H1 (cell line): Measurements from ENCODE around the gene TMSB10. TPM values are rescaled to one million over a fixed set of nuclear protein-coding genes. Genes with fewer than 3 reads are reported as not detected.

Source experiments
- CTCF ChIA-PET: fragments of 300-600 bp; sonication (Branson Sonifier 250); formaldehyde crosslinking; loops from one replicate; lab custom pipeline; 2021; ENCODE audit not compliant: partially characterized antibody; lab: Charles Lee
- POLR2A ChIA-PET: fragments of 300-600 bp; sonication (Branson Sonifier 250); formaldehyde crosslinking; loops from one replicate; lab custom pipeline; 2021; ENCODE audit warnings: inconsistent platforms; ENCODE audit not compliant: partially characterized antibody; lab: Charles Lee
- DNase-seq, 2 experiments: peaks; one replicate each; pipeline versions ENCODE4 v3.0.0 to v3.0.0-alpha.2; 2010 to 2022; ENCODE audit warnings: low spot score in 2 of 2, low read depth in 1 of 2, mixed read lengths in 1 of 2
- FAIRE-seq: peaks from 2 replicates; lab custom pipeline; 2011; peaks lifted over from hg19 to GRCh38; lab: Jason Lieb, UNC
- H2AFZ ChIP-seq: 2 replicates; pipeline ENCODE4 v1.8.1; 2012; ENCODE audit warnings: low read length, inconsistent platforms
- H2AK5ac ChIP-seq: 2 replicates; pipeline ENCODE4 v1.6.1; 2013; ENCODE audit warnings: low read depth, low read length
- H2BK120ac ChIP-seq: replicated peaks from 2 replicates; pipeline ENCODE3; 2013; ENCODE audit warnings: low read depth, low read length, inconsistent platforms
- H2BK12ac ChIP-seq: 2 replicates; pipeline ENCODE4 v1.6.1; 2013; ENCODE audit warnings: low read depth, low read length
- H2BK15ac ChIP-seq: 2 replicates; pipeline ENCODE4 v1.6.1; 2013; ENCODE audit warnings: low read length
- H2BK20ac ChIP-seq: 2 replicates; pipeline ENCODE4 v1.6.1; 2013; ENCODE audit warnings: low read length
- H2BK5ac ChIP-seq: 2 replicates; pipeline ENCODE4 v1.6.1; 2013; ENCODE audit warnings: low read depth, low read length
- H3K14ac ChIP-seq: 2 replicates; pipeline ENCODE4 v1.6.1; 2013; ENCODE audit warnings: inconsistent platforms; ENCODE audit not compliant: insufficient read length
- H3K18ac ChIP-seq: 2 replicates; pipeline ENCODE4 v1.6.1; 2013; ENCODE audit warnings: low read length; ENCODE audit errors: extremely low read depth
- H3K23ac ChIP-seq: 2 replicates; pipeline ENCODE4 v1.6.1; 2013; ENCODE audit warnings: inconsistent platforms; ENCODE audit not compliant: insufficient read length
- H3K23me2 ChIP-seq: 2 replicates; pipeline ENCODE4 v1.6.1; 2013; ENCODE audit warnings: low read depth, low read length
- H3K27ac ChIP-seq: 2 replicates; pipeline ENCODE4 v1.6.1; 2011; ENCODE audit warnings: low read depth, low read length, inconsistent platforms
- H3K27me3 ChIP-seq, 4 experiments: replicated peaks in 1 of 4; 1 replicate in 1 of 4; 2 replicates in 3 of 4; pipeline versions ENCODE4 v1.6.1 to v1.8.1; 2011 to 2013; ENCODE audit warnings: low read length in 3 of 4, mild to moderate bottlenecking in 3 of 4, inconsistent platforms in 2 of 4, mixed read lengths in 2 of 4, moderate library complexity in 1 of 4; ENCODE audit not compliant: control insufficient read depth in 3 of 4, insufficient read depth in 3 of 4; ENCODE audit errors: extremely low read depth in 1 of 4
- H3K36me3 ChIP-seq, 4 experiments: 2 replicates each; pipeline versions ENCODE4 v1.6.1 to v1.8.1; 2011 to 2013; ENCODE audit warnings: mild to moderate bottlenecking in 4 of 4, low read length in 3 of 4, moderate library complexity in 2 of 4, control low read depth in 1 of 4, inconsistent platforms in 1 of 4; ENCODE audit not compliant: insufficient read depth in 4 of 4, control insufficient read depth in 2 of 4
- H3K4ac ChIP-seq: replicated peaks from 2 replicates; pipeline ENCODE3; 2013; ENCODE audit warnings: low read length, low read depth, mixed read lengths, inconsistent platforms; ENCODE audit not compliant: insufficient read length
- H3K4me1 ChIP-seq, 4 experiments: replicated peaks in 1 of 4; 1 replicate in 1 of 4; 2 replicates in 3 of 4; pipeline versions ENCODE4 v1.6.1 to v1.8.1; 2011 to 2013; ENCODE audit warnings: low read length in 3 of 4, inconsistent platforms in 2 of 4, mixed read lengths in 1 of 4; ENCODE audit not compliant: insufficient read depth in 4 of 4, control insufficient read depth in 3 of 4
- H3K4me2 ChIP-seq, 2 experiments: 2 replicates each; pipeline versions ENCODE4 v1.6.1 to v1.8.1; 2011 to 2013; ENCODE audit warnings: low read depth in 2 of 2, low read length in 2 of 2, control low read depth in 1 of 2, inconsistent platforms in 1 of 2, mild to moderate bottlenecking in 1 of 2; ENCODE audit not compliant: insufficient read depth in 1 of 2
- H3K4me3 ChIP-seq, 4 experiments: fragments of 200-600, 300-600 bp in 1 of 4; sonication (generic), shearing (Covaris generic), sonication (Bioruptor Twin) in 1 of 4; 2 replicates each; pipeline versions ENCODE4 v1.5.1 to v1.8.1; 2011 to 2016; ENCODE audit warnings: low read length in 4 of 4, low read depth in 3 of 4, control low read depth in 2 of 4, inconsistent platforms in 2 of 4, mild to moderate bottlenecking in 2 of 4, mixed read lengths in 1 of 4, moderate library complexity in 1 of 4; ENCODE audit not compliant: insufficient read depth in 2 of 4; ENCODE audit errors: extremely low read depth in 1 of 4
- H3K56ac ChIP-seq: replicated peaks from 2 replicates; pipeline ENCODE3; 2013; ENCODE audit warnings: low read depth, mild to moderate bottlenecking, mixed read lengths, low read length, inconsistent platforms; ENCODE audit not compliant: insufficient read length
- H3K79me1 ChIP-seq: 2 replicates; pipeline ENCODE4 v1.6.1; 2013; ENCODE audit warnings: low read depth, low read length, control low read depth
- H3K79me2 ChIP-seq, 2 experiments: 2 replicates each; pipeline versions ENCODE4 v1.6.1 to v1.8.1; 2012 to 2013; ENCODE audit warnings: low read length in 2 of 2, mild to moderate bottlenecking in 2 of 2, inconsistent platforms in 1 of 2; ENCODE audit not compliant: insufficient read depth in 2 of 2, control insufficient read depth in 1 of 2
- H3K9ac ChIP-seq, 4 experiments: replicated peaks in 1 of 4; 1 replicate in 1 of 4; 2 replicates in 3 of 4; pipeline versions ENCODE4 v1.6.1 to v1.8.1; 2011 to 2013; ENCODE audit warnings: low read depth in 3 of 4, low read length in 3 of 4, control low read depth in 2 of 4, mild to moderate bottlenecking in 2 of 4, moderate library complexity in 2 of 4, inconsistent platforms in 1 of 4; ENCODE audit errors: extremely low read depth in 1 of 4
- H3K9me3 ChIP-seq, 2 experiments: 2 replicates each; pipeline versions ENCODE4 v1.6.1 to v1.8.1; 2012 to 2013; ENCODE audit warnings: mild to moderate bottlenecking in 2 of 2, moderate library complexity in 2 of 2, control low read depth in 1 of 2, inconsistent platforms in 1 of 2, low read depth in 1 of 2, low read length in 1 of 2, mixed read lengths in 1 of 2; ENCODE audit not compliant: insufficient read depth in 2 of 2
- H4K20me1 ChIP-seq, 2 experiments: replicated peaks in 1 of 2; 2 replicates each; pipeline versions ENCODE3 to v1.8.1; 2011 to 2013; ENCODE audit warnings: inconsistent platforms in 2 of 2, low read length in 2 of 2, mild to moderate bottlenecking in 1 of 2; ENCODE audit not compliant: insufficient read depth in 2 of 2, control insufficient read depth in 1 of 2
- H4K5ac ChIP-seq: 2 replicates; pipeline ENCODE4 v1.6.1; 2013; ENCODE audit warnings: low read length, low read depth, mixed read lengths, inconsistent platforms; ENCODE audit not compliant: insufficient read length
- H4K8ac ChIP-seq: 2 replicates; pipeline ENCODE4 v1.8.0; 2013; ENCODE audit warnings: mild to moderate bottlenecking, moderate library complexity, low read length, inconsistent platforms; ENCODE audit not compliant: insufficient read depth; ENCODE audit errors: extremely low read depth
- H4K91ac ChIP-seq: replicated peaks from 2 replicates; pipeline ENCODE3; 2013; ENCODE audit warnings: low read length, mixed read lengths, inconsistent platforms; ENCODE audit not compliant: insufficient read length
- CTCF ChIP-seq, 3 experiments: IDR thresholded peaks; 1 replicate in 2 of 3; 2 replicates in 1 of 3; pipeline versions ENCODE4 v1.5.1 to v1.6.1; 2011; ENCODE audit warnings: low read length in 3 of 3, mild to moderate bottlenecking in 3 of 3, inconsistent platforms in 2 of 3, low read depth in 1 of 3, moderate library complexity in 1 of 3; ENCODE audit not compliant: insufficient read depth in 1 of 3; ENCODE audit errors: control extremely low read depth in 1 of 3
- GTF2F1 ChIP-seq: IDR thresholded peaks from 2 replicates; pipeline ENCODE4 v1.6.1; 2012; ENCODE audit warnings: low read depth, low read length, improper control_type of control experiment, borderline replicate concordance
- HDAC2 ChIP-seq, 2 experiments: fragments of 300-600 bp in 1 of 2; sonication (generic) in 1 of 2; IDR thresholded peaks; 2 replicates each; pipeline ENCODE4 v1.6.1; 2011 to 2012; ENCODE audit warnings: low read depth in 2 of 2, low read length in 2 of 2, mild to moderate bottlenecking in 2 of 2, moderate library complexity in 2 of 2, borderline replicate concordance in 1 of 2, inconsistent platforms in 1 of 2
- KDM5A ChIP-seq: fragments of 200-600 bp; IDR thresholded peaks from 2 replicates; pipeline ENCODE4 v1.7.1; 2012; ENCODE audit warnings: mild to moderate bottlenecking, low read length, inconsistent platforms, mixed read lengths
- MAFK ChIP-seq: IDR thresholded peaks from 2 replicates; pipeline ENCODE4 v1.6.1; 2012; ENCODE audit warnings: low read depth, mild to moderate bottlenecking, improper control_type of control experiment, low read length
- POLR2AphosphoS5 ChIP-seq: IDR thresholded peaks from 2 replicates; pipeline ENCODE4 v1.6.1; 2011; ENCODE audit warnings: low read depth, low read length
- POU5F1 ChIP-seq: IDR thresholded peaks from 2 replicates; pipeline ENCODE4 v1.6.1; 2011; ENCODE audit warnings: low read depth, mild to moderate bottlenecking, low read length, moderate library complexity
- RBBP5 ChIP-seq: IDR thresholded peaks from 2 replicates; pipeline ENCODE4 v1.7.1; 2012; ENCODE audit warnings: low read depth, mild to moderate bottlenecking, inconsistent platforms, low read length, moderate library complexity, borderline replicate concordance
- SIX5 ChIP-seq: IDR thresholded peaks from 2 replicates; pipeline ENCODE4 v1.6.1; 2011; ENCODE audit warnings: mild to moderate bottlenecking, low read depth, low read length
- SP1 ChIP-seq: IDR thresholded peaks from 2 replicates; pipeline ENCODE4 v1.6.1; 2011; ENCODE audit warnings: low read depth, low read length
- SP4 ChIP-seq: IDR thresholded peaks from 2 replicates; pipeline ENCODE4 v1.6.1; 2012; ENCODE audit warnings: low read length, inconsistent platforms
- TCF12 ChIP-seq: IDR thresholded peaks from 2 replicates; pipeline ENCODE4 v1.6.1; 2011; ENCODE audit warnings: low read depth, mild to moderate bottlenecking, low read length
- WGBS, 2 experiments: shearing (Covaris generic) in 1 of 2; methylation state at CpG; one replicate each; pipeline versions ENCODE4 v1.1.6 to v1.1.7; 2013 to 2015; ENCODE audit warnings: low lambda C conversion rate in 2 of 2, mixed read lengths in 2 of 2, inconsistent platforms in 1 of 2, low coverage in 1 of 2, missing lambda C conversion rate in 1 of 2; ENCODE audit not compliant: insufficient replicate concordance in 2 of 2, insufficient coverage in 1 of 2, insufficient read length in 1 of 2; ENCODE audit errors: extremely low coverage in 1 of 2, missing lambda C conversion rate in 1 of 2; 5-methylcytosine and 5-hydroxymethylcytosine counted together
- polyA plus RNA-seq, 7 experiments: library from polyadenylated mRNA; depleted of rRNA in 3 of 7; stranded (reverse) in 5 of 7; unstranded in 2 of 7; fragments of >200 nt in 5 of 7; fragments of 200-250 nt in 2 of 7; gene quantifications; 1 replicate in 5 of 7; 2 replicates in 1 of 7; 4 replicates in 1 of 7; pipeline versions ENCODE4 v1.2.1 to v1.2.3, GENCODE V29; 2011 to 2013; ENCODE audit warnings: missing spikeins in 2 of 7, mixed read lengths in 2 of 7
- total RNA-seq: library from RNA; stranded (reverse); fragmentation: NEBNext Ultra II Directional; extraction: Animal tissue kit (Norgen Biotek cat#: 25700); gene quantifications from 2 replicates; pipeline ENCODE4 v1.2.1, GENCODE V29; 2021

Gene TMSB10
- total and polyA plus RNA-seq, 2 of the 8 experiments (the other 6 are each of a cell fraction or from before 2014, with no cell fraction given) = 593 to 1,075 TPM

GRCh38 chr2:84900971-84901370, 4.5 kb upstream of the TMSB10 start:
- Histone ChIP-seq H3K79me2 (peaks cover 0 to 3% of the 10 kb centered on the region in 2 experiments; a peak in 1 of 4 replicates), H4K20me1 (no peaks in the 10 kb centered on the region), H3K79me1 (no peaks in the 10 kb centered on the region), H2BK15ac (no peak overlapping the region), H3K4me2 (no peak overlapping the region), H4K5ac (no peak overlapping the region), H3K23ac (no peak overlapping the region), H3K27me3 (peaks cover 0 to 10% (median 8%) of the 10 kb centered on the region in 4 experiments; a peak in 6 of 7 replicates), H2AK5ac (no peak overlapping the region), H3K36me3 (no peaks in the 10 kb centered on the region), H3K9ac (no peak overlapping the region), H3K23me2 (peaks cover 7% of the 10 kb centered on the region), H3K18ac (no peak overlapping the region), H3K4ac (no peak overlapping the region), H3K14ac (no peak overlapping the region), H2BK20ac (no peak overlapping the region), H3K56ac (no peak overlapping the region), H3K27ac (no peak overlapping the region), H2AFZ (no peak overlapping the region), H4K91ac (no peak overlapping the region), H3K4me1 (peaks cover 0 to 4% (median 1%) of the 10 kb centered on the region in 4 experiments; a peak in 2 of 7 replicates), H2BK5ac (no peak overlapping the region), H3K9me3 (no peaks in the 10 kb centered on the region), H3K4me3 (no peak overlapping the region), H2BK120ac (no peak overlapping the region), H2BK12ac (no peak overlapping the region), H4K8ac (no peak overlapping the region)
- no peak for DNase-seq
- ChIA-PET POLR2A (no interaction called here), CTCF (interaction anchor here (4.9 to 6.1 kb wide), 2 partner anchors 20 to 25 kb away, joined by 17 to 31 read pairs; partner anchors contain the start of gene TRABD2A)
- no peak for FAIRE-seq
- WGBS, 2 experiments = 90% methylated on average over 1 of the region's 1 CpG; no CpG with 5 or more reads in 1 of the 2 experiments
- TF ChIP-seq HDAC2 (IDR thresholded peaks at IDR 0.05; ENCODE audit: borderline replicate concordance in 1 of 2, low read depth in 2 of 2, low read length in 2 of 2) (no peak), GTF2F1 (no peak), KDM5A (no peak), POU5F1 (no peak), SIX5 (no peak), TCF12 (no peak), SP1 (no peak), SP4 (no peak), RBBP5 (no peak), MAFK (no peak), POLR2AphosphoS5 (no peak), CTCF (IDR thresholded peaks at IDR 0.05; ENCODE audit: control extremely low read depth in 1 of 3, insufficient read depth in 1 of 3, low read depth in 1 of 3, low read length in 3 of 3) (no peak)
